Effector memory CD4-positive, alpha-beta T cell (primary cell): ENCODE data around the gene GRK3.
"Not testable (repeated sequence)": the region's sequence is repeated elsewhere in the genome, so short reads cannot be mapped to it uniquely, and the experiment has no call there.

ENCODE experiments used
- DNase-seq, 3 donors: peaks; one replicate each; pipeline ENCODE4 v3.0.0-alpha.2; 2020
- H3K27ac ChIP-seq: 2 replicates; pipeline ENCODE4 v1.7.0; 2013; ENCODE audit warnings: mild to moderate bottlenecking, low read length, moderate library complexity; ENCODE audit not compliant: insufficient read depth, poor library complexity, severe bottlenecking
- H3K27me3 ChIP-seq: replicated peaks from 2 replicates; pipeline ENCODE4 v1.7.0; 2013; ENCODE audit warnings: mild to moderate bottlenecking, low read length; ENCODE audit not compliant: insufficient read depth, control insufficient read depth, poor library complexity, severe bottlenecking
- H3K36me3 ChIP-seq: 2 replicates; pipeline ENCODE4 v1.7.0; 2013; ENCODE audit warnings: mild to moderate bottlenecking, low read length, moderate library complexity; ENCODE audit not compliant: control insufficient read depth, insufficient read depth
- H3K4me1 ChIP-seq: 2 replicates; pipeline ENCODE4 v1.7.0; 2013; ENCODE audit warnings: low read length, mild to moderate bottlenecking; ENCODE audit not compliant: control insufficient read depth, insufficient read depth, poor library complexity, severe bottlenecking
- H3K4me3 ChIP-seq: 2 replicates; pipeline ENCODE4 v1.7.0; 2013; ENCODE audit warnings: low read length, low read depth, mild to moderate bottlenecking; ENCODE audit not compliant: insufficient read depth, poor library complexity, severe bottlenecking
- H3K9me3 ChIP-seq: 2 replicates; pipeline ENCODE4 v1.7.0; 2013; ENCODE audit warnings: mild to moderate bottlenecking, low read length, moderate library complexity; ENCODE audit not compliant: control insufficient read depth

GRK3 gene

GRCh38 chr22:25548866-25549464, 15.5 kb upstream of the GRK3 start:
- Histone ChIP-seq H3K27ac (no peak overlapping the region), H3K4me3 (no peak overlapping the region), H3K9me3 (no peaks in the 10 kb centered on the region), H3K4me1 (no peaks in the 10 kb centered on the region), H3K36me3 (no peaks in the 10 kb centered on the region), H3K27me3 (no peaks in the 10 kb centered on the region)
- DNase-seq: no peak

- H3K27ac ChIP-seq: no peak overlapping the region
- H3K36me3 ChIP-seq: no peaks in the 10 kb centered on the region
- no peaks in the 10 kb centered on the region for H3K9me3 ChIP-seq
- no peaks in the 10 kb centered on the region for H3K27me3 ChIP-seq
- DNase-seq: no peak
- no peak overlapping the region for H3K4me3 ChIP-seq
- H3K4me1 ChIP-seq: no peaks in the 10 kb centered on the region
Observed at GRCh38 chr22:25551396-25551795, 13.1 kb upstream of the GRK3 start.

- not testable (repeated sequence) for H3K27ac ChIP-seq, H3K9me3 ChIP-seq, H3K36me3 ChIP-seq, H3K4me3 ChIP-seq, H3K27me3 ChIP-seq, H3K4me1 ChIP-seq, DNase-seq
Observed at GRCh38 chr22:25552405-25552804, 12.1 kb upstream of the GRK3 start.

DNA sequence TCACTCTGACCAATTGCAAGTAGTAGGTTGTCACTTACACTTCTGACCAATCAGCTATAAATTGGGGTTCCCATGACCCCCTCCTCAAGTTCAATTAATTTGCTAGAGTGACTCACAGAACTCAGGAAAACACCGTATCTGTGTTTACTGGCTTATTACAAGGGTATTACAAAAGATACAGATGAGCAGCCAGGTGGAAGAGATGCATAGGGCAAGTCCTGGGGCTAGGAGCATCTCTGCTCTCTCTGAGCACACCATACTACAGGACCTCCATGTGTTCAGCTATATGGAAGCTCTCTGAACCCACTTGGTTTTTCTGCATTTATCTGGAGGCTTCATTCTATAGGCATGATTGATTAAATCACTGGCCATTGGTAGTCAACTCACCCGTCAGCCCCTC, 11.3 kb upstream of the GRK3 start:
- Histone ChIP-seq H3K27me3 (no peaks in the 10 kb centered on the region), H3K4me3 (no peak overlapping the region), H3K9me3 (no peaks in the 10 kb centered on the region), H3K36me3 (no peaks in the 10 kb centered on the region), H3K4me1 (no peaks in the 10 kb centered on the region), H3K27ac (no peak overlapping the region)
- no peak for DNase-seq

- H3K4me1 ChIP-seq: no peaks in the 10 kb centered on the region
- no peaks in the 10 kb centered on the region for H3K27me3 ChIP-seq
- no peaks in the 10 kb centered on the region for H3K9me3 ChIP-seq
- no peak overlapping the region for H3K4me3 ChIP-seq
- no peaks in the 10 kb centered on the region for H3K36me3 ChIP-seq
- DNase-seq: no peak
- H3K27ac ChIP-seq: no peak overlapping the region
Observed at GRCh38 chr22:25554238-25554671, 10.2 kb upstream of the GRK3 start.

GRCh38 chr22:25554689-25555088, 9.8 kb upstream of the GRK3 start:
- Histone ChIP-seq H3K4me3 (no peak overlapping the region), H3K27ac (no peak overlapping the region), H3K4me1 (no peaks in the 10 kb centered on the region), H3K9me3 (no peaks in the 10 kb centered on the region), H3K36me3 (no peaks in the 10 kb centered on the region), H3K27me3 (no peaks in the 10 kb centered on the region)
- no peak for DNase-seq

DNA sequence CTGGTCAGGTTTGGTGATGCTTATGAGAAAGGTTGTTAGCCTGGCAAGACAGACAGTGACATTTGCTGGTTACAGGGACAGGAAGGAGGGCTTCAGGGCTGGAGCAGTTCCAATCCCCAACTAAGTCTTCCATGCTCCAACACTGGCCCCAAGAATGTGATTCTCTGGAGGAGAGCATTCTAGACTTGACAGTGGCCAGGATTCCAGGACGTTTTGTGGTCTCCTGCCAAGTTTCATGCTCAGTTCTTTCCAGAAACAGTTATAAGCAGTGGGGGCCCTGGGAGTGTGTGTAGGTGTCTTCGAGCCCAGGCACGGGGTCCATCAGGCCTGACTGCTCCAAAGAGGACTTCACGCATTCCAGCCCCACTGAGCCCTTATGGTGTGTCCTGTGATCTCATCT, 8.9 kb upstream of the GRK3 start:
- Histone ChIP-seq H3K9me3 (no peaks in the 10 kb centered on the region), H3K36me3 (no peaks in the 10 kb centered on the region), H3K4me3 (no peak overlapping the region), H3K27me3 (no peaks in the 10 kb centered on the region), H3K4me1 (no peaks in the 10 kb centered on the region), H3K27ac (no peak overlapping the region)
- DNase-seq: no peak

DNA sequence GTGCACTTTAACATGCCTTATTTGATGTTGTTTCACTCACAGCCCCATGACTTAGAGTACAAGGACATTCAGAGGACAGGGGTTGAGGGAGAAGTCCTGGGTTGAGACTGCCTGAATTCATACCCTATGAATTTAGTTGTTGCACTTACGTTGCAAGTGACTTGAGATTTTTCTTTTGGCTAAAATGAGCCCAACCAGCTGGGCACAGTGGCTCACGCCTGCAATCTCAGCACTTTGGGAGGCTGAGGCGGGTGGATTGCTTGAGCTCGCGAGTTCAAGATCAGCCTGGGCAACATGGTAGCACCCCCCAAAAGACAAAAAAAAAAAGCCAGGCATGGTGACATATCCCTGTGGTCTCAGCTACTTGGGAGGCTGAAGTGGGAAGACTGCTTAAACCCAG, 7.3 kb upstream of the GRK3 start:
- Histone ChIP-seq H3K4me1 (no peaks in the 10 kb centered on the region), H3K36me3 (no peaks in the 10 kb centered on the region), H3K27ac (no peak overlapping the region), H3K4me3 (no peak overlapping the region), H3K9me3 (no peaks in the 10 kb centered on the region), H3K27me3 (no peaks in the 10 kb centered on the region)
- no peak for DNase-seq

DNA sequence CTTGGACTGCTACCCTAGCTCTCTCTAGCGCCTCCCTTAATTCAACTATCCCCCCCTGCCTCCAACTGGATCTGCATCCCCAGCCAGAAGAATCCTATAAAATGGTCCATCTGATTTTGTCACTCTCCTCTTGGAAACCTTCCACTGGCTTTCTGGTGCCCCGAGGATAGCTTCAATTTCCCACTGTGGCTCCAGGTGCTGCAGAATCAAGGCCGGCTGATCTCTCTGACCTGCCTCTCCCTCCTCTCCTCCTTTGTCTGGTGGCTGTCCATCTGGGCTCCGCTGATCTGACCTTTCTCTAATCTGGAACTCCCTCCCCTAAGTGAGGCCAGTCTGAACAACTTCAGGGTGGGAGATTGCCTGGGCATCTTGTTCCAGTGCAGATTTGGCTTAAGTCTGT, 6.1 kb upstream of the GRK3 start:
- Histone ChIP-seq H3K4me1 (no peaks in the 10 kb centered on the region), H3K27me3 (no peaks in the 10 kb centered on the region), H3K4me3 (no peak overlapping the region), H3K36me3 (no peaks in the 10 kb centered on the region), H3K27ac (no peak overlapping the region), H3K9me3 (no peaks in the 10 kb centered on the region)
- DNase-seq: no peak

GRCh38 chr22:25559910-25560309, 4.6 kb upstream of the GRK3 start:
- H3K4me1 ChIP-seq, DNase-seq, H3K36me3 ChIP-seq, H3K4me3 ChIP-seq, H3K27me3 ChIP-seq, H3K9me3 ChIP-seq, H3K27ac ChIP-seq: not testable (repeated sequence)

GRCh38 chr22:25561182-25561581, 3.3 kb upstream of the GRK3 start:
- H3K27ac ChIP-seq, H3K9me3 ChIP-seq, H3K4me3 ChIP-seq, DNase-seq, H3K27me3 ChIP-seq, H3K36me3 ChIP-seq: not testable (repeated sequence)
- peaks cover 11% of the 10 kb centered on the region for H3K4me1 ChIP-seq
